GM18505 (cell line): ENCODE measurements around the gene CDH4.
"Not testable (repeated sequence)": the region's sequence is repeated elsewhere in the genome, so short reads cannot be mapped to it uniquely, and the experiment has no call there.

Experiments
- ATAC-seq: cut with Tn5 transposase; IDR thresholded peaks from one replicate; pipeline ENCODE4 v1.9.1; 2021; ENCODE audit not compliant: unreplicated experiment
- POLR2A ChIP-seq: IDR thresholded peaks from 4 replicates; pipeline ENCODE4 v1.6.1; 2011; ENCODE audit warnings: borderline replicate concordance; ENCODE audit not compliant: insufficient read depth, insufficient read length; ENCODE audit errors: extremely low read depth

Gene CDH4

DNA sequence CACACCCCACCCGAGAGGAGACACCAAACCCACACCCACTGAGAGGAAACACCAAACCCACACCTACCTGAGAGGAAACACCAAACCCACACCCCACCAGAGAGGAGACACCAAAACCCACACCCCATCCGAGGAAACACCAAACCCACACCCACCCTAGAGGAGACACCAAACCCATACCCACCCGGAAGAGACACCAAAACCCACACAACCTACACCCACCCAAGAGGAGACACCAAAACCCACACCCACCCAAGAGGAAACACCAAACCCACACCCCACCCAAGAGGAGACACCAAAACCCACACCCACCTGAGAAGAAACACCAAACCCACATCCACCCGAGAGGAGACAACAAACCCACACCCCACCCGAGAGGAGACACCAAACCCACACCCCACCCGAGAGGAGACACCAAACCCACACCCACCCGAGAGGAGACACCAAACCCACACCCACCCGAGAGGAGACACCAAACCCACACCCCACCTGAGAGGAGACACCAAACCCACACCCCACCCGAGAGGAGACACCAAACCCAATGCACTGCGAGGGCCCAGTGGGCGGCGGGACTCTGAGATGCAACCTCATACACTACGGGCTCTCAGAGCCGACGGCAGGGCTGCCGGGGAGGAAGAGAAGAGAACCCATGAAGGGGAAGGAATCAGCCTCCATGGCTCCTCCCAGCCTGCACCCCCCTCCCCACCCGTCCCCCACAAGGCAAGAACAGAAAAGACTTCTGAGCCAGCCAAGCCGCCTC, 730.3 kb downstream of the CDH4 start:
- no peak for ATAC-seq
- no peak for TF ChIP-seq POLR2A

DNA sequence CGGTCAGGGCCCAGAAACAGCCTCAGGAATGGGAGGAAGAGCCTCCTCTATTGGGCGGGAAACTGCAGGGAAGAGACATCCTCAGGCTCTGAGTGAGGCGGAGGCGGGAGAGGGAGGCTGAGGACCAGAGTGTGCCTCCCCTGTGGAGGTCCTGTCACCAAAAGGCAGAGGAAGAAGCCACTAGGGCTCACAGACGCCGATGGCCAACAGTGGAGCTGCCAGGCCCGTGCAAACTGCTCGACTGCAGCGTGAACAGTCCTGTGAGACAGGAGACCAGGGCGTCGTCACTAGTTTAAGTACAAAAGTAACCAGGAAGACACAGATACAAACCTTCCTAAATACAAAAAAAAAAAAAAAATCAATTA, 730.9 kb downstream of the CDH4 start:
- ATAC-seq = no peak

DNA sequence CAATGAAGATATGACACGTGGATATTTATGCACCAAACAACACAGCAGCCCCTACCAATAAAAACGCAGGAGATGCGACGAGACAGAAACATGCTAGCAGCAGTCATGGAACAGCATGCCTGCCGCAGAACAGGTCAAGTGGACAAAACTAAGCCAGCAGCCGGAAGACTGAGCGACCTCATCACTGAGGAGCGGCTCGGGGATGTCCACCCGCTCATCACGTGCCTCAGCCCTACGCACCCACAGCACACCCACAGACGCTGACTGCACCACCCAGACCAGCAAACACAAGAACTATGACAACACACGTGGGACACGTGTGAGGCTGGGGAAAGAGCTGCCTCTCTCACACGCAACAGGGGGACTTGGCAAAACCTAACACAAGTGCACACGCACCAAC, 731.9 kb downstream of the CDH4 start:
- TF ChIP-seq POLR2A = no peak
- no peak for ATAC-seq

More for the DNA sequence above, 730.9 kb downstream of the CDH4 start:
- no peak for TF ChIP-seq POLR2A

DNA sequence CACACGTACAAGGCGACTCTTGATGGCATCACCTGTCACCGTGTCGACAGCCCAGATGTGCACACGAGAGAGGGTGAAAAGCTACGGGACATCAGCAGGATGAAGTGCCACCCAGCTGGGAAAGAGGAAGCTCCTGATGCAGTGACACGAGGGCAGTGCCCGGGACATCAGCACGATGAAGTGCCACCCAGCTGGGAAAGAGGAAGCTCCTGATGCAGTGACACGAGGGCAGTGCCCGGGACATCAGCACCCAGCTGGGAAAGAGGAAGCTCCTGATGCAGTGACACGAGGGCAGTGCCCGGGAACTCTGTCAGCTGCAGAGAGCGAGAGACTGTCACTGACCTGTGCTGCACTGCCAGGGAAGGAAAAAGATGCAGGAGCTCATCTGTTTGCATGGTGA, 732.4 kb downstream of the CDH4 start:
- not testable (repeated sequence) for ATAC-seq

DNA sequence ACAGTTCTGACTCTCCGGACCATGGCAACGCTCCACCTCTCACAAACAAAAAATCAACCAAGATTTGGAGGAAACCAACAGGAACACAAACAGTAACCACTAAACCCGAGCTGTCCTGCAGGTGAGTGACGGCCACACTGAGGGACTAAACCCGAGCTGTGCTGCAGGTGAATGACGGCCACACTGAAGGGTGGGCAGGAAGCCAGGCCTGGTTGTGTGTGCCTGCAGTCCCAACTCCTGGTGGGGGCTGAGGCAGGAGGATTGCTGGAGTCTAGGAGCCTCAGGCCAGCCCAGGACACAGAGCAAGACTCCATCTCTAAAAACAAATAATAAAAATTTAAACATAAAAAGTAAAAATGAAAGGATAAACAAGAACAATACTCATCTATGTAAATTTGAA, 733.0 kb downstream of the CDH4 start:
- no peak for ATAC-seq
- TF ChIP-seq POLR2A = no peak

DNA sequence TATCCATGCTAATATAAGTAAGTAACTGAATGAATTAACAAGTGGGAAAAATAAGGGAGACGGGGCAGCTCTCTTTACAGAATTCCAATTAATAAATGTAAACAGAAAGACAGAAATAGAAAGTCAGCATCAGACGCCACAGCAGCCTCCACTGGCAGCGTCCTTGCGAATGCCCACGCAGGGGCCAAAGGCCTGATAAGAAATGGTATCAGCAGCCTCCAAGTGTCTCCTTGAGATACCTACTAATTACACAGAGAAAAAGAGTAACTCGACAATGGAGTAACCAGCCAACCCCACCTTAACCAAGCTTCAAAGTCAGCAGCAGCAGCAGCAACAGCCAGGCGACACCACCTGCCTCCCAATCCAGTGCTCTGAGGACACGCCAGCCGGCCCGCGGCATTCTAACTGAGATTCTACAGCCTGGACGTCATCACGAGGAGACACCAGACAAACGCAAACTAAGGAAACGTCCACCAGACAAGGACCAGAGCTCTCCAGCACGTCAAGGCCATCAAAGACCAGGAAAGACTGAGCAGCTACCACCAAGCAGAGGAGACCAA, 734.8 kb downstream of the CDH4 start:
- no peak for ATAC-seq
- no peak for TF ChIP-seq POLR2A

DNA sequence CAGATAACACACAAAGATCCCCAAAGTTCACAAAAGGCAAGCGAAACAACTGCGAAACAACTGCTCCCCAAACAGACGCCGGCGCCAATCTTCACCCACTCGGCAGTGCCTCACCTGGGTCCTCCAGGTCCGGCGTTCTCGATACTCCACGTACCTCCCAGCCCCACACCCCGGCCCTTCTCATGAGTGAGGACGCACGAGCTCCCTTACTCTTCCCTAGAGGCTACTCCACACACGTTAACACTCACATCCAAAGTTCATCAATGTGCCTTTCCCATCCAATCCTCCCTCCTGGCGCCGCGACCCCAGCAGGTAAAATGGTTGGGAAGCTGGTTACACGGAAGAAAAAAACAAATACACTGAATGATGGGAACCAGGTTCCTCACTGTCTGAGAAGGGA, 736.6 kb downstream of the CDH4 start:
- no peak for TF ChIP-seq POLR2A
- no peak for ATAC-seq

DNA sequence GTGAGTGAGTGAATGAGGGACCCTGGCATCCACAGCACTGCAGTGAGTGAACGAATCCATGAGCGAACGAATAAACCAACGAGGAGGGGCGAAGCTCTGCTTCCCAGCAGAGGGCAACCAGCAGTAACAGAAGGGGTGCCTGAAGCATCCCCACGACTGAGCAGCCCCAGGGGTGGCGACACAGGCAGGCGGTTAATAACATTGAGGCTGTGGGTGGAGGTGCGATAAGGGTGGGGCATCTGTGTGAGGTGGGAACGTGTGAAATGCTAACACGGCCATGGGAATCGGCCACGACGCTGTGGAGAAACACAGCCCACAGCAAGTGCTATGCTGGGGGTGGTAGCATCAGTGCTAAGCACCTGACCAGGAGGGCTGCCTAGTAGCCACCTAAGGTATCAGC, 737.7 kb downstream of the CDH4 start:
- no peak for TF ChIP-seq POLR2A
- ATAC-seq = no peak
